HepG2 (cell line): ENCODE data around the gene GRK5. TPM values are rescaled to one million over a fixed set of nuclear protein-coding genes. Genes with fewer than 3 reads are reported as not detected.

Source experiments
- ATF6 ChIP-seq: sonication (generic); formaldehyde crosslinking; conservative IDR thresholded peaks from 2 replicates; pipeline ENCODE4 v1.4.0; 2020; ENCODE audit warnings: missing genetic modification reagents
- CAMTA2 ChIP-seq: sonication (generic); formaldehyde crosslinking; IDR thresholded peaks from 2 replicates; pipeline ENCODE4 v1.4.0; 2020; ENCODE audit warnings: mild to moderate bottlenecking, missing genetic modification reagents, borderline replicate concordance
- FOSL2 ChIP-seq: sonication (generic); formaldehyde crosslinking; IDR thresholded peaks from 2 replicates; pipeline ENCODE4 v1.4.0; 2020; ENCODE audit warnings: missing genetic modification reagents
- HIC2 ChIP-seq: sonication (generic); formaldehyde crosslinking; IDR thresholded peaks from 2 replicates; pipeline ENCODE4 v1.9.0; 2022; ENCODE audit warnings: low read depth, missing genetic modification reagents
- MED8 ChIP-seq: sonication (generic); formaldehyde crosslinking; IDR thresholded peaks from 2 replicates; pipeline ENCODE4 v1.8.1; 2023; ENCODE audit warnings: mild to moderate bottlenecking, missing genetic modification reagents; ENCODE audit not compliant: insufficient replicate concordance
- MTA1 ChIP-seq: sonication (generic); formaldehyde crosslinking; IDR thresholded peaks from 2 replicates; pipeline ENCODE4 v1.4.0; 2020; ENCODE audit warnings: missing genetic modification reagents, mild to moderate bottlenecking, borderline replicate concordance
- MYNN ChIP-seq: sonication (generic); formaldehyde crosslinking; IDR thresholded peaks from 2 replicates; pipeline ENCODE4 v1.4.0; 2020; ENCODE audit warnings: mild to moderate bottlenecking, low read depth, missing genetic modification reagents
- NAIF1 ChIP-seq: sonication (generic); formaldehyde crosslinking; IDR thresholded peaks from 2 replicates; pipeline ENCODE4 v1.5.0; 2020; ENCODE audit warnings: mild to moderate bottlenecking, missing genetic modification reagents, borderline replicate concordance
- NBN ChIP-seq: fragments of 450-650 bp; conservative IDR thresholded peaks from 2 replicates; pipeline ENCODE4 v1.6.1; 2017
- NCOR1 ChIP-seq: fragments of 200-600 bp; sonication (generic); IDR thresholded peaks from 2 replicates; pipeline ENCODE4 v1.7.0; 2017; ENCODE audit warnings: antibody characterized with exemption, low read length, borderline replicate concordance
- PHF21A ChIP-seq: sonication (generic); formaldehyde crosslinking; IDR thresholded peaks from 2 replicates; pipeline ENCODE4 v1.5.0; 2020; ENCODE audit warnings: mild to moderate bottlenecking, missing genetic modification reagents
- RBFOX2 ChIP-seq: fragments of 200-400 bp; formaldehyde crosslinking; IDR thresholded peaks from 2 replicates; pipeline ENCODE4 v1.6.1; 2017; ENCODE audit warnings: low read depth, mild to moderate bottlenecking, low read length
- RELA ChIP-seq: sonication (generic); formaldehyde crosslinking; IDR thresholded peaks from 2 replicates; pipeline ENCODE4 v1.4.0; 2020; ENCODE audit warnings: missing genetic modification reagents
- RXRB ChIP-seq: IDR thresholded peaks from 2 replicates; pipeline ENCODE4 v1.6.1; 2016; ENCODE audit warnings: borderline replicate concordance, missing genetic modification reagents, missing compliant biosample characterization
- SRF ChIP-seq: IDR thresholded peaks from 2 replicates; pipeline ENCODE4 v1.6.1; 2011; ENCODE audit warnings: mild to moderate bottlenecking, low read depth, low read length, moderate library complexity
- ZNF124 ChIP-seq: sonication (generic); formaldehyde crosslinking; IDR thresholded peaks from 2 replicates; pipeline ENCODE4 v1.4.0; 2020; ENCODE audit warnings: missing genetic modification reagents
- ZNF160 ChIP-seq: sonication (generic); formaldehyde crosslinking; IDR thresholded peaks from 2 replicates; pipeline ENCODE4 v1.8.0; 2022; ENCODE audit warnings: mild to moderate bottlenecking, inconsistent platforms, missing genetic modification reagents
- ZNF274 ChIP-seq: sonication (generic); formaldehyde crosslinking; IDR thresholded peaks from 2 replicates; pipeline ENCODE4 v1.5.1; 2020; ENCODE audit warnings: mild to moderate bottlenecking, missing genetic modification reagents
- ZNF329 ChIP-seq: sonication (generic); formaldehyde crosslinking; IDR thresholded peaks from 2 replicates; pipeline ENCODE4 v1.9.0; 2021; ENCODE audit warnings: low read depth, mild to moderate bottlenecking, missing genetic modification reagents
- ZNF607 ChIP-seq: sonication (generic); formaldehyde crosslinking; IDR thresholded peaks from 2 replicates; pipeline ENCODE4 v1.5.1; 2020; ENCODE audit warnings: missing genetic modification reagents, mild to moderate bottlenecking, borderline replicate concordance
- ZNF709 ChIP-seq: sonication (generic); formaldehyde crosslinking; IDR thresholded peaks from 2 replicates; pipeline ENCODE4 v1.5.0; 2020; ENCODE audit warnings: mild to moderate bottlenecking, missing genetic modification reagents
- ZNF740 ChIP-seq: sonication (generic); formaldehyde crosslinking; IDR thresholded peaks from 2 replicates; pipeline ENCODE4 v1.4.0; 2020; ENCODE audit warnings: missing genetic modification reagents
- ZNF790 ChIP-seq: sonication (generic); formaldehyde crosslinking; IDR thresholded peaks from 2 replicates; pipeline ENCODE4 v1.8.0; 2022; ENCODE audit warnings: missing genetic modification reagents, mild to moderate bottlenecking, borderline replicate concordance
- ZSCAN12 ChIP-seq: sonication (generic); formaldehyde crosslinking; IDR thresholded peaks from 2 replicates; pipeline ENCODE4 v1.9.0; 2021; ENCODE audit warnings: mild to moderate bottlenecking, missing genetic modification reagents
- ZSCAN31 ChIP-seq: sonication (generic); formaldehyde crosslinking; IDR thresholded peaks from 2 replicates; pipeline ENCODE4 v1.5.0; 2020; ENCODE audit warnings: low read depth, mild to moderate bottlenecking, missing genetic modification reagents
- polyA plus RNA-seq, 8 experiments: library from polyadenylated mRNA; depleted of rRNA in 3 of 8; stranded (reverse) in 7 of 8; unstranded in 1 of 8; fragments of >200 nt; fragmentation: Illumina TruSeq in 4 of 8; extraction: Trizol in 4 of 8; gene quantifications; 2 replicates each; pipeline versions ENCODE4 v1.2.1 to v1.2.3, GENCODE V29; 2011 to 2016; ENCODE audit warnings: low read depth in 4 of 8, missing spikeins in 1 of 8, mixed read lengths in 1 of 8; ENCODE audit not compliant: insufficient read depth in 1 of 8
- total RNA-seq, 5 experiments: library from RNA; depleted of rRNA; stranded (reverse); fragments of >200 nt; fragmentation: Illumina TruSeq; extraction: Trizol; gene quantifications; 2 replicates each; pipeline ENCODE4 v1.2.3, GENCODE V29; 2016; ENCODE audit warnings: low read depth in 1 of 5

The GRK5 gene
- total and polyA plus RNA-seq, 2 of the 13 experiments (the other 11 are each of a cell fraction or from before 2014, with no cell fraction given) = 10.4 to 12.6 TPM

- TF ChIP-seq ATF6 (CRISPR knock-in tag) (no peak), ZNF790 (CRISPR knock-in tag) (no peak), MED8 (CRISPR knock-in tag) (no peak), ZSCAN31 (CRISPR knock-in tag) (no peak), RELA (CRISPR knock-in tag) (no peak), ZNF160 (no peak), ZSCAN12 (CRISPR knock-in tag) (peak; percentile 83; the same call in 1 of the 2 replicates), ZNF709 (CRISPR knock-in tag) (no peak), HIC2 (CRISPR knock-in tag) (peak; percentile 81), ZNF607 (CRISPR knock-in tag) (peak; percentile 10; the same call in 1 of the 2 replicates), ZNF274 (CRISPR knock-in tag) (no peak), NCOR1 (peak; percentile 67; the same call in 1 of the 2 replicates), MYNN (no peak), SRF (no peak), CAMTA2 (no peak), FOSL2 (CRISPR knock-in tag) (no peak), NAIF1 (no peak), PHF21A (CRISPR knock-in tag) (peak; percentile 68), RXRB (CRISPR knock-in tag) (peak; percentile 44; the same call in 1 of the 2 replicates), RBFOX2 (no peak), MTA1 (CRISPR knock-in tag) (peak; percentile 44; the same call in 1 of the 2 replicates), NBN (no peak), ZNF740 (CRISPR knock-in tag) (no peak), ZNF329 (CRISPR knock-in tag) (no peak), ZNF124 (CRISPR knock-in tag) (0 out of 2 replicates have a peak, but pooled peaks have one; percentile 76)
Measured at GRCh38 chr10:119270762-119271366, 63.5 kb downstream of the GRK5 start (continued).
